ENCODE data around the gene ALCAM.

ALCAM gene

DNA sequence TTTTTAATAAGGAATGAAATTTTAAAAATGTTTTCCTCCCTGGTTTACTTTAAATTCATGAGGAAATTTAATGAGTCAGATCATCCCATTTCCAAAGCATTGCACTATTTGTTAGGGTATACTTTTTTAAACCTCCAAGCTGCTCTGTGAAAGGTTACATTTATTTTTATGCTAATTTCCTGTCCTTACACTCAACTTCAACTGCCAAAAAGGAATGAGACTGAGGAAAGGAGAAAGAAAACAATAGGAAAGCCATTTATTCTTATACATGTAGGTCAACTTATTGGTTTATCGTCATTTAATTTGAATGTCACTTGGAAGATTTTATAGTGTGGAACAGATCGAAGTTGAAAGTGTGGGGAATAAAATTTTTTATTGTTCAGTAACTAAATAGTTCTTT lies 104.1 kb downstream of the ALCAM start:
- DNase-seq (ENCODE audit: extremely low read depth in 1 of 2, low read depth in 1 of 2): no peak

GRCh38 chr3:105473521-105474223 lies 107.0 kb downstream of the ALCAM start:
- no peak for DNase-seq (ENCODE audit: extremely low read depth in 1 of 2, low read depth in 1 of 2)

- DNase-seq (ENCODE audit: extremely low read depth in 1 of 2, low read depth in 1 of 2): no peak
These were observed 114.1 kb downstream of the ALCAM start for GRCh38 chr3:105480768-105481167.

DNA sequence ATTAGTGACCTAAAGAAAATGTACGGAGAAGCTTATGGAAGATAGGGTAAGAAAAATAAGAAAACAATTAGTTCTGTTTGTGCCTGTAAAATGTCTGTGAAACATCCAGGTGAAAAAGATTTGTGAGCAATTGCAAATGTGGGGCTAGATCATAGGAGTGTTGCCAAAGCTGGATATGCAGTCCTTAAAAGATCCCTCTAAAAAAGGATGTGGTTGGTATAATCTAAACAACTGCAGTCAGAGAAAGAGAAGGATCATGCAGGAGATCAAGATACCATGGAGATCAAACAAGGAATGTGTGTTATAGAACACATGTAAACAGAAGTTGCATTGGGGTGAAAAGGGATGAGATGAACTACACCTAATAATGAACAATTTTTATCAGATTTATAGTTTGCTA lies 116.8 kb downstream of the ALCAM start:
- DNase-seq (ENCODE audit: extremely low read depth in 1 of 2, low read depth in 1 of 2): no peak

DNA sequence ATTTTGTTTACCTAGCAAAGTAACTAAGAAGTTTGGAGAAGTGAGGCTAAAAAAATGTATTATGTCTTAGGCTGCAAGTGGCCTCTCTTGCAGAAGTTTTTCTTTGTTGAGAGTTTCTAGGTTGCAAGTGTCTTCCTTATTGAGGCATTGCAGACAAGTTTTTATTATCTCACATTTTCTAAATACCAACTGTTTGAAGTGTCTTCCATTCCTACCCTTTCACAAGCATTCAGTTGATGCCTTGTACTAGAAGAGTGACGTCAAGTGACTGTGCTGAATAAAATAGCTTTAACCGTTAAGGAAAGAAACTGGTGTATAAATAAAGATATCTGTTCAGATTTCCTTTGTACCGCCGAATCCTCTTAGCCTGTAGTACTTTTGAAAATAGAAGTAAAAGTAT lies 123.3 kb downstream of the ALCAM start:
- DNase-seq (ENCODE audit: extremely low read depth in 1 of 2, low read depth in 1 of 2): no peak

DNA sequence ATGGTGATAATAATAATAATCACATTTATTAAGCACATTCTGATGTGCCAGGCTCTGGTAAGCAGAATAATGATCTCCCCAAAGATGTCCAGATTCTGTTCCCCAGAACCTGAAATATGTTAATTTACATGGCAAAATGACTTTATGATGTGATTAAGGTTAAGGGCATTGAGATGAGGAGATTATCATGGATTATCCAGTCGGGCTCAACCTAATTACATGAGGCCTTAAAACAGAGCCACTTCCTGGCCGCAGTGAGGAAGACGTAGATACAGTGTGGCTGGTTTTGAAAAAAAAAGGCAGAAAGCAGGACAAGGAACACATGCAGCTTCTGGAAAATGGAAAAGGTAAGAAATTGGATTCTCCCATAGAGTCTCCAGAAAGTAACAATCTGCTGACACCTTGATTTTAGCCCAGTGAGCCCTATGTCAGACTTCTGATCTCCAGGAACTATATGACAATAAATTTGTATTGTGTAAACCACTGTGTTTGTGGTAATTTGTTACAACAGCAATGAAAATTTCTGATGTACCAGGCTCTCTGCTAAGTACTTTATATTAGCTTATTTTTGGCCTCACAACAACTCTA lies 126.7 kb downstream of the ALCAM start:
- DNase-seq (ENCODE audit: extremely low read depth in 1 of 2, low read depth in 1 of 2): no peak

DNA sequence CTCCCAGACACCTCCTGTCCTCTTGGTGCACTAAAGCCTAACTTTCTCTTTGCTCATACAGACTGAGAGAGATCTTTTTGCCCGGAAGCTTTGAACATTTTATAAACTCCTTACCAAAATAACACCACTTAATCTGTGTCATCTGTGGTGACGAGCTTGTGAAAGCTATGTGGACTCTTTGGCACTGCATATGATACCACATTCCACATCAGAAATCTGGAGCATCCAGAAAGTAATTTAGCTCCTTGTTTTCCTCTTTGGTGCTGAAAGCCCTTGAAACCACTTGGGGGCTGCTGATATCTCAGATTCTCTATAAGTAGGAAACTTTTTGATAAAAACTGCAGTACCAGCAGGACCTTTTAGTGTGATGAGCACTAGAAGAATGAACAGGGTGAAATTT lies 128.3 kb downstream of the ALCAM start:
- DNase-seq (ENCODE audit: extremely low read depth in 1 of 2, low read depth in 1 of 2): no peak

DNA sequence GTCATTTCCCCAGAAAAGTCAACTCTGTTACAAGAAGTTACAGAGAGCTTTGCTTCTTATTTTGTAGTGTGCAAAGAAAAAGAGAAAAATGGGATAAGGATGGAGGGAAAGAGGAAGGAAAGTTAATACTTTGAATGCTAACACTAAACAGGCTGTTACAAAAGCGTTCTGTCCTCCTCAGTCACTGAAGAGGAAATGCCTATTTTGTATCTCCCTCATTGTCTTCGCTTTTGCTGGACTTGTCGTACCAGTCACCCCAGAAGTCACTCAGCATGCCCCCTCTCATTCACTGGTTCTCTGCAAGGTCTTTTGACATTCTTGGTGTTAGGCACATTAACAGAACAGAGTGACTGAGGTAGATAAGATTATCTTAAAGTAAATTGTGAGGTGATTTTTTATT lies 129.6 kb downstream of the ALCAM start:
- DNase-seq (ENCODE audit: extremely low read depth in 1 of 2, low read depth in 1 of 2): no peak

GRCh38 chr3:105497386-105497785 lies 130.7 kb downstream of the ALCAM start:
- no peak for DNase-seq (ENCODE audit: extremely low read depth in 1 of 2, low read depth in 1 of 2)

- no peak for DNase-seq (ENCODE audit: extremely low read depth in 1 of 2, low read depth in 1 of 2)
These were observed 133.3 kb downstream of the ALCAM start for GRCh38 chr3:105499961-105500360.

GRCh38 chr3:105502333-105502732 lies 135.6 kb downstream of the ALCAM start:
- no peak for DNase-seq (ENCODE audit: extremely low read depth in 1 of 2, low read depth in 1 of 2)

DNA sequence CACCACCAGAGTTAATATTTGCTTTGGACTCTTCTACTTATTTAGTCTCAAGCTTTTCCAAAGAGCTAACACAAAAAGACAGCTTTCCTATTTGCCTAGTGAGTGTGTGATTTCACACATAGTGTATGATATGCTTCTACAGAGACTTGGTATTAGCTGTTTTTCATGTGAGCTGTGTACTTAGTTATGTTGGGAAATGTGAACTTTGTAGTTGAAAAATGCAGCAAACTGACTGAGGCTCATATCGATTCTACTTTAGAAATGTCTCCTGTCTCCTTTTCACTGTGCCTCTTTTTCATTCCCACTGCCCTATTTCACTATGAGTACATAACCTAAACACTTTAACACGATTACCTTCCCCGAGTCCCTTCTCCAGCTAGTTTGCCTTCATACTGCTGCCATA lies 136.5 kb downstream of the ALCAM start:
- no peak for DNase-seq (ENCODE audit: extremely low read depth in 1 of 2, low read depth in 1 of 2)

DNA sequence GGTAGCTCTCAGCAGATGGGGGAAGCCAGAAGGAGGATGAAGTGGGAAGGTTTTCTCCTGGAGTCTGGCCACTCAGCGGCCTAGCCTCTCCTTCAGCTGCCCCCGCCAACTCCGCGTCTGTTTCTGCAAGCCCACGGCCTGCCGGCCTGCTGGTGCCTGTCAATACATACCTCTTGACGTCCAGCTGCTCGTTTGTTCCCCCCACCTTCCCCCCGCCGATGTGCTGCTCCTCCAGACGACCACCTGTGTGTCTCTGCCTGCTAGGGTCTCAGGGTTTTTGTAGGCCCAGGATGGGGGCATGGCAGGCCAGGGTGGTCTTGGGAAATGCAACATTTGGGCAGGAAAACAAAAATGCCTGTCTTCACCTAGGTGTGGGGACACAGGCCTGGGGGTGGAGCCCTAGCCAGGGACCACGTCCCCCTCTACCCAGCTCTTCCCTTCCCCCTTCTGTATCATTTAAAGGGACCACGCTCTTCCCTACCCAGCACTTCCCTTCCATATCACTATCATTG lies 137.8 kb downstream of the ALCAM start:
- no peak for DNase-seq (ENCODE audit: extremely low read depth in 1 of 2, low read depth in 1 of 2)

GRCh38 chr3:105505170-105505569 lies 138.5 kb downstream of the ALCAM start:
- no peak for DNase-seq (ENCODE audit: extremely low read depth in 1 of 2, low read depth in 1 of 2)

DNA sequence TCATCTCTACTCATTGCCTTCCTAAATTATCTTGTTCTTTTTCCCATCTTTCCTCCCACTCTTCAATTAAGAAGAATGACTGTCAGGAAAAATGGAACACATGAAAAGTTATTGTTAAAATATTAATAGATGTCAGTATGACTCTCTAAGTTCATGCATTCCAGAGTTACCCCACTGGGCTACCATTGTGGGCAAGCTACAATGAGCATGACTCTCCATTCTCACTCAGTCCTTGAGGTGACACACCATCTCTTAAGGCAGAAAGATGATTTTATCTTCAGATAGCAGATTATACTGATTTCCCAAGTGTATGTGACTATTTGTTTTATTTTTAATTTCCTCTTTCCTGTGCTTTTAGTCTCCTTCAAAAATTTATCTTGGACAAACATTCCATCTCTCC lies 144.3 kb downstream of the ALCAM start:
- no peak for DNase-seq (ENCODE audit: extremely low read depth in 1 of 2, low read depth in 1 of 2)

DNA sequence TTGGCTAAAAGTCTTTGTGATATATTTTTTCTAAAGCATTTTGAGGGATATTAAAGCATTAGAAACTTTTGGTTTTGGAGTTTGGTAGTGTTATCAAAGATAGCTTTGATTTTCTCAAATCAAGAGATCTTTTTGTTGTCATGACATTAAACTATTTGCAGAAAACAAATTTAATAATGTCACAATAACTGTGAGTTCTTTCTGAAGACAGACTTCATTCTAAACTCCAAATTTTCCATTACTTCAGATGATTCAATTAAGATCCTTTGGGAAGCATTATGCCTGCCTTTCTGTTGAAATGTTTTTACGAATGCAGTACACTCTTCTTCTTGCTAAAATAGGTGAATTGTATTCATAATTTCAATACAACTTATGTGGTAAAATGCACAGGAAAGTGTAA lies 145.4 kb downstream of the ALCAM start:
- DNase-seq (ENCODE audit: extremely low read depth in 1 of 2, low read depth in 1 of 2): no peak

DNA sequence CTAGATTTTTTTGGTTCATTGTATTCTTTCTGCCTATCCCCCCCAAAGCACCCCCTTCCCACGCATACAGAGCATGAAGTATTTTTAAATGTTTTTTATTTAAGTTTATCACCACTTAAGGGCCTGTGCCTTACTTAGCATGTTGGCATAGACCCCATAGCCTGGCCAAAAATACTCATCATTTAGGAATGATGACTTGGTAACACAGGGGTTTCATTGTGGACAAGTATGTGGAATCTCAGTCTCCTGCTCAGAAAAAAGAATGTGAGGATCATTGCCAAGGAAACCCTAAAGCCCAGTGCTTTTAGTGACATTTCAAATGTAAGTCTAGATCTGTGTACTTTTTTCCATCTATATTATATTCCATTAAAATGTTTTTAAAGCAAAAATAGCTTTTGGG lies 146.3 kb downstream of the ALCAM start:
- no peak for DNase-seq (ENCODE audit: extremely low read depth in 1 of 2, low read depth in 1 of 2)

DNA sequence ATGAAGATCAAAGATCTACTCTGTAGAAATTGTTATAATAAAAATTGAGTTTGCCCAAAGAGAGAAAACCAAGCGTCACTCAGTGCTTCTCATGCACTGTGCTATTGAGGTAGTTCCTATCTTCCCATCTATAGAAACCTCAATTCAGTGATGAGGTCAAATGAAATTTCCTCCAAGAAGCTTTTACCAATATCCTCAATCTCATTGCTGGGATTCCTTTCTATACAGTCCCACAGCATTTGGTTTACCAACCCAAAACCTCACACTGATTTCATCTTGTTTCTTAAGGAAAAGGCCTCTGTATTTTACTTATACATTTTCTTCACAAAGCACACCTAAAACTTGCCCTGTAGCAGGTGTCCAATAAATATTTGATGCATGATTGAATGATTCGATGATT lies 147.2 kb downstream of the ALCAM start:
- no peak for DNase-seq (ENCODE audit: extremely low read depth in 1 of 2, low read depth in 1 of 2)

DNA sequence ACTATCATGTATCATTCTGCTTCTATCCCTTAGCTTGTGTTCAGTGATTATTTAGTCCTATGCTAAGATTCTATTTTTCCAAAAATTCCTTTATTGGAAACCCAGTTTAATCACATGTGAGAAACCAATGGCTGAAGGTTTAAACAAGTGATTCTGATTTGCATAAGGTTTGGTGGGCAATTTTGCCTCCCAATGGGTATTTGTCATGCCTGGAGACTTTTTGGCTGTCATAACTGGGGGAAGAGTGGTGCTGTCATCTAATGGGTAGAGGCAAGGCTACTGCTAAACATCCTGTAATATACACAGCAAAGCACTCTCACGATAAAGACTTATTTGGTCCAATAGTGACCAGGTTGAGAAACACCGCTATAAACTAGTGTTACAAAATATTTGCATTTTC lies 148.7 kb downstream of the ALCAM start:
- no peak for DNase-seq (ENCODE audit: extremely low read depth in 1 of 2, low read depth in 1 of 2)

- DNase-seq (ENCODE audit: extremely low read depth in 1 of 2, low read depth in 1 of 2): no peak
These were observed 150.3 kb downstream of the ALCAM start for GRCh38 chr3:105516972-105517371.

DNA sequence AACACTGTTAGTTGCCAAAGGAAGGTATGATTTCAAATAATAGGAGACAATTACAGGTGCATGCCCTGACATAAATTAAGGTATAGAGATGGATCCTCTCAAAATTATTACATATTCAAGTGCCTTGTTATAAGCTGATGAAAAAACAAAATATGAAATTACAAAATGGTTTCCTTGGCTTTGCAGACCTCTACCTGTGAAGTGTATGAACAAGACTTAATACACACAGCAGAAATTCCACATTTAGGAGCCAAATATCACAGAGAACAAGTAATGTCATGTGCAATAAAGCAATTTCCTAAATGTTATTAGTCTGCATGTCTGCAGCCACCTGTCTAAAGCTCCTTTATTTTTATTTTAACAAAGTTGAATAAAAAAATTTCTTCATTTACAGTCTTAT lies 151.5 kb downstream of the ALCAM start:
- DNase-seq (ENCODE audit: extremely low read depth in 1 of 2, low read depth in 1 of 2): no peak

DNA sequence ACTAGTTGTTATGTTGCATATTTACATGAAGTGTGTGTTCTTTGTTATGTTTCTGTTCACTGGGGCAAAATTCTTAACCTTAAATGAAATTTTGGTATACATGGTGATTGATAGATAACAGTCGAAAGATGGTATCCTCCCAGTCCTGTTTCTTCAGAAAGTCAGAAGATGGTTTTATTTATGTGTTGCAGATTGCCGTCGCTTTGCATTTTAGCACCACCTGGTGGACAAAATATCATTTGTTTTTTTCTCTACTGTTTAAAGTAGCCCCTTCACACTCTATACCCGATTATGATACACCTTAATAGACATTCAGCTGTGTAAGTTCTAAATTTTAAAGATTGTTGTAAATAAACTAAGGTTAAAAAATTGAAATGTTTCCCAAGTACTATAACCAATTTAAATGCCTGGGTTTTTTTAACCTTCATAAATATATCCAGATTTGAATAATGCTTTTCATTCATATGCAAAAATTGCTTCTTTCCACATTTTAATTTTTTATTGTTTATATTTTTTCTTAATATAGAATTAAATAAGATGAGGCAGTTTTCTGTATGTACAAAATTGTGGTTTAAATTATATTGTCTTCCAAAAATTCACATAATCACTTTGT lies 152.2 kb downstream of the ALCAM start:
- no peak for DNase-seq (ENCODE audit: extremely low read depth in 1 of 2, low read depth in 1 of 2)
